ENCODE results near the gene IL13.
"Not testable (repeated sequence)": the region's sequence is repeated elsewhere in the genome, so short reads cannot be mapped to it uniquely, and the experiment has no call there.

Gene IL13

GRCh38 chr5:132657676-132658380, at the start of gene IL13:
Gene IL13 (plus strand): TSS chr5:132658173. CDS start chr5:132658187, 14 bp downstream.
- no peak for DNase-seq

GRCh38 chr5:132611965-132612364, 46.0 kb upstream of the IL13 start:
- DNase-seq: no peak

GRCh38 chr5:132612846-132613245, 45.1 kb upstream of the IL13 start:
- DNase-seq: no peak

GRCh38 chr5:132621699-132622098, 36.3 kb upstream of the IL13 start:
- DNase-seq: no peak

GRCh38 chr5:132622608-132623007, 35.4 kb upstream of the IL13 start:
- no peak for DNase-seq

GRCh38 chr5:132627470-132627869, 30.5 kb upstream of the IL13 start:
- no peak for DNase-seq

GRCh38 chr5:132628814-132629213, 29.2 kb upstream of the IL13 start:
- no peak for DNase-seq

GRCh38 chr5:132629230-132629944, 28.6 kb upstream of the IL13 start:
- DNase-seq: no peak

- DNase-seq: not testable (repeated sequence)
Measured at GRCh38 chr5:132633587-132633986, 24.4 kb upstream of the IL13 start.

GRCh38 chr5:132635873-132636272, 22.1 kb upstream of the IL13 start:
- DNase-seq: no peak

- no peak for DNase-seq
Measured at GRCh38 chr5:132637241-132637640, 20.7 kb upstream of the IL13 start.

- no peak for DNase-seq
Measured at GRCh38 chr5:132639706-132640130, 18.3 kb upstream of the IL13 start.

GRCh38 chr5:132640613-132641012, 17.4 kb upstream of the IL13 start:
- DNase-seq: no peak

- DNase-seq: no peak
Measured at GRCh38 chr5:132641241-132641723, 16.7 kb upstream of the IL13 start.

GRCh38 chr5:132641841-132642240, 16.1 kb upstream of the IL13 start:
- DNase-seq: no peak

- no peak for DNase-seq
Measured at GRCh38 chr5:132644177-132644576, 13.8 kb upstream of the IL13 start.

- DNase-seq: no peak
Measured at GRCh38 chr5:132646583-132647266, 11.2 kb upstream of the IL13 start.

GRCh38 chr5:132647473-132647872, 10.5 kb upstream of the IL13 start:
- no peak for DNase-seq

GRCh38 chr5:132648355-132648754, 9.6 kb upstream of the IL13 start:
- no peak for DNase-seq

- DNase-seq: no peak
Measured at GRCh38 chr5:132651838-132652469, 6.0 kb upstream of the IL13 start.

- no peak for DNase-seq
Measured at GRCh38 chr5:132653716-132654115, 4.3 kb upstream of the IL13 start.

GRCh38 chr5:132655821-132656773, 1.9 kb upstream of the IL13 start:
- peak; percentile 30 to 48 for DNase-seq

Measured in stimulated activated CD4-positive, alpha-beta T cell treated with anti-CD3 and anti-CD28 coated beads, Interleukin-4, amount 100 ng/mL, for 4 hours (primary cell).